K562 (cell line): ENCODE data around the gene PPP4R4. TPM values are rescaled to one million over a fixed set of nuclear protein-coding genes. Genes with fewer than 3 reads are reported as not detected.

Experiments
- BRF1 ChIP-seq: IDR thresholded peaks from 3 replicates; pipeline ENCODE4 v1.6.1; 2011; ENCODE audit warnings: borderline replicate concordance, mild to moderate bottlenecking; ENCODE audit not compliant: insufficient read length; ENCODE audit errors: extremely low read depth
- CEBPB ChIP-seq: fragments of 450-650 bp; IDR thresholded peaks from 2 replicates; pipeline ENCODE4 v1.6.1; 2016; ENCODE audit warnings: missing genetic modification characterization, missing compliant biosample characterization
- IFI16 ChIP-seq: fragments of 250-450 bp; sonication (Bioruptor Pico); IDR thresholded peaks from 2 replicates; pipeline ENCODE4 v2.1.2; 2022; ENCODE audit warnings: mild to moderate bottlenecking, inconsistent platforms
- REST ChIP-seq, 2 experiments: fragments of 450-650 bp; formaldehyde crosslinking in 1 of 2; IDR thresholded peaks; 2 replicates each; pipeline versions ENCODE4 v1.4.0 to v1.6.1; 2014 to 2020; ENCODE audit warnings: mild to moderate bottlenecking in 2 of 2, borderline replicate concordance in 1 of 2, low read depth in 1 of 2
- SREBF2 ChIP-seq: sonication (generic); formaldehyde crosslinking; IDR thresholded peaks from 2 replicates; pipeline ENCODE4 v1.4.0; 2020; ENCODE audit warnings: mild to moderate bottlenecking, missing genetic modification reagents
- TRIM25 ChIP-seq: fragments of 450-650 bp; IDR thresholded peaks from 2 replicates; pipeline ENCODE4 v1.7.0; 2016; ENCODE audit warnings: borderline replicate concordance
- ZNF174 ChIP-seq: fragments of 250-450 bp; sonication (Bioruptor Pico); IDR thresholded peaks from 2 replicates; pipeline ENCODE4 v1.4.0; 2020; ENCODE audit warnings: mild to moderate bottlenecking
- ZNF212 ChIP-seq: fragments of 450-650 bp; formaldehyde crosslinking; IDR thresholded peaks from 2 replicates; pipeline ENCODE4 v1.4.0; 2020; ENCODE audit warnings: mild to moderate bottlenecking
- ZNF274 ChIP-seq: IDR thresholded peaks from 2 replicates; pipeline ENCODE4 v1.6.1; 2011; ENCODE audit warnings: low read depth, mild to moderate bottlenecking, low read length, moderate library complexity, borderline replicate concordance
- polyA plus RNA-seq, 8 experiments: library from polyadenylated mRNA; depleted of rRNA in 4 of 8; stranded (reverse) in 5 of 8; unstranded in 3 of 8; fragments of >200 nt; fragmentation: Nextera tagmentation in 2 of 8; fragmentation: Illumina TruSeq in 1 of 8; extraction: Ambion mirVana in 2 of 8; extraction: Trizol in 1 of 8; gene quantifications; 2 replicates each; pipeline versions ENCODE4 v1.2.1 to v1.2.3, GENCODE V29; 2011 to 2014; ENCODE audit warnings: inconsistent platforms in 1 of 8, missing spikeins in 1 of 8
- total RNA-seq, 7 experiments: library from RNA; depleted of rRNA in 6 of 7; stranded (reverse); fragments of >200 nt in 6 of 7; fragmentation: Illumina TruSeq in 2 of 7; extraction: Trizol in 2 of 7; gene quantifications; 2 replicates each; pipeline versions ENCODE4 v1.2.1 to v1.2.3, GENCODE V29; 2011 to 2021; ENCODE audit warnings: low replicate concordance in 1 of 7
- TF ChIP-seq, protein P1 (sequence below): sonication (generic); formaldehyde crosslinking; IDR thresholded peaks from 2 replicates; pipeline ENCODE4 v1.8.0; 2022; ENCODE audit warnings: mild to moderate bottlenecking, missing genetic modification reagents

PPP4R4 gene
- total and polyA plus RNA-seq, 9 of the 15 experiments (the other 6 are each of a cell fraction or from before 2014, with no cell fraction given): 0.11 to 0.26 TPM; not detected in 7

DNA sequence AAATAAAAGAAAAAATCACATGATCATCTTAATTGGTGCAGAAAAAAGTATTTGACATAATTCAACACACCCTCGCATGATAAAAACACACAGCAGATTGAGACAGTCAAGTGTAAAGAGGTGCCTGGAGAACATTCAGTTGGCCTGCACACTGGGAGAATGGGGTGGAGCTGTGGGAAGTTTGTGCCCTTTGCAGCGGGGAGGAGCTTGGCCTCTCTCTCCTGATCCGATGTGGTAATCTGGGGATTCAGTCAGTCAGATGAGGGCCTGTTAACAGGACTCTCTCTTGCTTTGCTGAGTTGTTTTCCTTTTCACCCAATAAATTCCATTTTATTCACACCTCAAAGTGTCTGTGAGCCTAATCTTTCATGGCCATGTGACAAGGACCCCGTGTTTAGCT is 143.1 kb downstream of the PPP4R4 start (continued):
- no peak for TF ChIP-seq ZNF174 (CRISPR knock-in tag)
- TF ChIP-seq CEBPB (tag): no peak
- TF ChIP-seq ZNF274: no peak
- TF ChIP-seq ZNF212: no peak
- TF ChIP-seq, protein P1, sequence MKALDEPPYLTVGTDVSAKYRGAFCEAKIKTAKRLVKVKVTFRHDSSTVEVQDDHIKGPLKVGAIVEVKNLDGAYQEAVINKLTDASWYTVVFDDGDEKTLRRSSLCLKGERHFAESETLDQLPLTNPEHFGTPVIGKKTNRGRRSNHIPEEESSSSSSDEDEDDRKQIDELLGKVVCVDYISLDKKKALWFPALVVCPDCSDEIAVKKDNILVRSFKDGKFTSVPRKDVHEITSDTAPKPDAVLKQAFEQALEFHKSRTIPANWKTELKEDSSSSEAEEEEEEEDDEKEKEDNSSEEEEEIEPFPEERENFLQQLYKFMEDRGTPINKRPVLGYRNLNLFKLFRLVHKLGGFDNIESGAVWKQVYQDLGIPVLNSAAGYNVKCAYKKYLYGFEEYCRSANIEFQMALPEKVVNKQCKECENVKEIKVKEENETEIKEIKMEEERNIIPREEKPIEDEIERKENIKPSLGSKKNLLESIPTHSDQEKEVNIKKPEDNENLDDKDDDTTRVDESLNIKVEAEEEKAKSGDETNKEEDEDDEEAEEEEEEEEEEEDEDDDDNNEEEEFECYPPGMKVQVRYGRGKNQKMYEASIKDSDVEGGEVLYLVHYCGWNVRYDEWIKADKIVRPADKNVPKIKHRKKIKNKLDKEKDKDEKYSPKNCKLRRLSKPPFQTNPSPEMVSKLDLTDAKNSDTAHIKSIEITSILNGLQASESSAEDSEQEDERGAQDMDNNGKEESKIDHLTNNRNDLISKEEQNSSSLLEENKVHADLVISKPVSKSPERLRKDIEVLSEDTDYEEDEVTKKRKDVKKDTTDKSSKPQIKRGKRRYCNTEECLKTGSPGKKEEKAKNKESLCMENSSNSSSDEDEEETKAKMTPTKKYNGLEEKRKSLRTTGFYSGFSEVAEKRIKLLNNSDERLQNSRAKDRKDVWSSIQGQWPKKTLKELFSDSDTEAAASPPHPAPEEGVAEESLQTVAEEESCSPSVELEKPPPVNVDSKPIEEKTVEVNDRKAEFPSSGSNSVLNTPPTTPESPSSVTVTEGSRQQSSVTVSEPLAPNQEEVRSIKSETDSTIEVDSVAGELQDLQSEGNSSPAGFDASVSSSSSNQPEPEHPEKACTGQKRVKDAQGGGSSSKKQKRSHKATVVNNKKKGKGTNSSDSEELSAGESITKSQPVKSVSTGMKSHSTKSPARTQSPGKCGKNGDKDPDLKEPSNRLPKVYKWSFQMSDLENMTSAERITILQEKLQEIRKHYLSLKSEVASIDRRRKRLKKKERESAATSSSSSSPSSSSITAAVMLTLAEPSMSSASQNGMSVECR (CRISPR knock-in tag): no peak
- TF ChIP-seq BRF1: no peak
- no peak for TF ChIP-seq TRIM25
- TF ChIP-seq REST (IDR thresholded peaks at IDR 0.05; ENCODE audit: borderline replicate concordance): no peak
- TF ChIP-seq REST (CRISPR knock-in tag; IDR thresholded peaks at IDR 0.05; ENCODE audit: low read depth): no peak
- TF ChIP-seq SREBF2: no peak
- no peak for TF ChIP-seq IFI16 (CRISPR knock-in tag)
